ENCODE results near the gene COPG2.

The COPG2 gene

GRCh38 chr7:130468612-130469011 is 199.9 kb downstream of the COPG2 start:
- ATAC-seq (ENCODE audit: low read depth) (no peak), DNase-seq (ENCODE audit: low spot score) (no peak)
- no peaks in the 10 kb centered on the region for H3K27me3 ChIP-seq (ENCODE audit: insufficient read depth, poor library complexity, severe bottlenecking)
- no peak overlapping the region for H3K27ac ChIP-seq (ENCODE audit: poor library complexity, severe bottlenecking)
- H3K36me3 ChIP-seq (ENCODE audit: low read depth) = no peaks in the 10 kb centered on the region
- H3K4me3 ChIP-seq (ENCODE audit: severe bottlenecking) = no peak overlapping the region
- H3K4me1 ChIP-seq (ENCODE audit: insufficient read depth, poor library complexity, severe bottlenecking) = no peaks in the 10 kb centered on the region
- TF ChIP-seq CTCF (IDR thresholded peaks at IDR 0.05; ENCODE audit: poor library complexity, severe bottlenecking) = no peak
- no peaks in the 10 kb centered on the region for H3K9me3 ChIP-seq (ENCODE audit: severe bottlenecking)

- DNase-seq (ENCODE audit: low spot score) (no peak), ATAC-seq (ENCODE audit: low read depth) (no peak)
Observed at GRCh38 chr7:130463553-130464434, 204.8 kb downstream of the COPG2 start.

GRCh38 chr7:130461272-130461671 is 207.3 kb downstream of the COPG2 start:
- ATAC-seq (ENCODE audit: low read depth) = no peak
- Histone ChIP-seq H3K4me3 (ENCODE audit: severe bottlenecking) (no peak overlapping the region), H3K4me1 (ENCODE audit: insufficient read depth, poor library complexity, severe bottlenecking) (no peaks in the 10 kb centered on the region), H3K36me3 (ENCODE audit: low read depth) (no peaks in the 10 kb centered on the region), H3K9me3 (ENCODE audit: severe bottlenecking) (no peaks in the 10 kb centered on the region), H3K27me3 (ENCODE audit: insufficient read depth, poor library complexity, severe bottlenecking) (no peaks in the 10 kb centered on the region), H3K27ac (ENCODE audit: poor library complexity, severe bottlenecking) (no peak overlapping the region)
- DNase-seq (ENCODE audit: low spot score) = no peak
- TF ChIP-seq CTCF (IDR thresholded peaks at IDR 0.05; ENCODE audit: poor library complexity, severe bottlenecking) = no peak

More at GRCh38 chr7:130463553-130464434, 204.8 kb downstream of the COPG2 start:
- H3K27me3 ChIP-seq (ENCODE audit: insufficient read depth, poor library complexity, severe bottlenecking) = no peaks in the 10 kb centered on the region
- H3K9me3 ChIP-seq (ENCODE audit: severe bottlenecking) = no peaks in the 10 kb centered on the region
- no peak for TF ChIP-seq CTCF (IDR thresholded peaks at IDR 0.05; ENCODE audit: poor library complexity, severe bottlenecking)
- no peak overlapping the region for H3K27ac ChIP-seq (ENCODE audit: poor library complexity, severe bottlenecking)
- H3K36me3 ChIP-seq (ENCODE audit: low read depth) = no peaks in the 10 kb centered on the region
- H3K4me1 ChIP-seq (ENCODE audit: insufficient read depth, poor library complexity, severe bottlenecking) = no peaks in the 10 kb centered on the region
- no peak overlapping the region for H3K4me3 ChIP-seq (ENCODE audit: severe bottlenecking)

DNA sequence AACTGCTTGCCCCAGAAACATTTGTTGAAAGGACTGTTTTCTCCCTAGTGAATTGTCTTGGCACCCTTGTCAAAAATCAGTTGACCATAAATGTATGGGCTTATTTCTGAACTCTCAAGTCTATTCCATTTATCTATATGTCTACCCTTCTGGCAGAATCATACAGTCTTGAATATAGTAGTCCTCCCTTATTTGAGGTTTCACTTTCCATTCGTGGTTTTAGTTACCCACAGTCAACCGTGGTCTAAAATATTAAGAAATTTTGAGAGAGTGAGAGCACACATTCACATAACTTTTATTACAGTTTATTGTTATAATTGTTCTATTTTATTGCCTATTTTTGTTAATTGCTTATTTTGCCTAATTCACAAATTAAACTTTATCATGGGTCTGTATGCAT is 210.3 kb downstream of the COPG2 start:
- Histone ChIP-seq H3K9me3 (ENCODE audit: severe bottlenecking) (no peaks in the 10 kb centered on the region), H3K4me1 (ENCODE audit: insufficient read depth, poor library complexity, severe bottlenecking) (no peaks in the 10 kb centered on the region), H3K4me3 (ENCODE audit: severe bottlenecking) (no peak overlapping the region), H3K27me3 (ENCODE audit: insufficient read depth, poor library complexity, severe bottlenecking) (no peaks in the 10 kb centered on the region), H3K36me3 (ENCODE audit: low read depth) (no peaks in the 10 kb centered on the region), H3K27ac (ENCODE audit: poor library complexity, severe bottlenecking) (no peak overlapping the region)
- ATAC-seq (ENCODE audit: low read depth) (no peak), DNase-seq (ENCODE audit: low spot score) (no peak)
- TF ChIP-seq CTCF (IDR thresholded peaks at IDR 0.05; ENCODE audit: poor library complexity, severe bottlenecking) = no peak

All from RWPE2 (cell line).